ENCODE results near the gene FBXL12.

- no peak for TF ChIP-seq POLR2A (IDR thresholded peaks at IDR 0.05)
- TF ChIP-seq, protein P1, sequence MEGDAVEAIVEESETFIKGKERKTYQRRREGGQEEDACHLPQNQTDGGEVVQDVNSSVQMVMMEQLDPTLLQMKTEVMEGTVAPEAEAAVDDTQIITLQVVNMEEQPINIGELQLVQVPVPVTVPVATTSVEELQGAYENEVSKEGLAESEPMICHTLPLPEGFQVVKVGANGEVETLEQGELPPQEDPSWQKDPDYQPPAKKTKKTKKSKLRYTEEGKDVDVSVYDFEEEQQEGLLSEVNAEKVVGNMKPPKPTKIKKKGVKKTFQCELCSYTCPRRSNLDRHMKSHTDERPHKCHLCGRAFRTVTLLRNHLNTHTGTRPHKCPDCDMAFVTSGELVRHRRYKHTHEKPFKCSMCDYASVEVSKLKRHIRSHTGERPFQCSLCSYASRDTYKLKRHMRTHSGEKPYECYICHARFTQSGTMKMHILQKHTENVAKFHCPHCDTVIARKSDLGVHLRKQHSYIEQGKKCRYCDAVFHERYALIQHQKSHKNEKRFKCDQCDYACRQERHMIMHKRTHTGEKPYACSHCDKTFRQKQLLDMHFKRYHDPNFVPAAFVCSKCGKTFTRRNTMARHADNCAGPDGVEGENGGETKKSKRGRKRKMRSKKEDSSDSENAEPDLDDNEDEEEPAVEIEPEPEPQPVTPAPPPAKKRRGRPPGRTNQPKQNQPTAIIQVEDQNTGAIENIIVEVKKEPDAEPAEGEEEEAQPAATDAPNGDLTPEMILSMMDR (IDR thresholded peaks at IDR 0.05) = no peak
Measured at GRCh38 chr19:9863759-9864158, 44.9 kb upstream of the FBXL12 start.
